NCI-H1694 treated with DMSO at 0.1 percent for 48 hours (cell line): ENCODE measurements around the gene HOXA6.

ENCODE experiments used
- DNase-seq: peaks from one replicate; lab custom pipeline; 2025; lab: John Stamatoyannopoulos, UW

The HOXA6 gene

DNA sequence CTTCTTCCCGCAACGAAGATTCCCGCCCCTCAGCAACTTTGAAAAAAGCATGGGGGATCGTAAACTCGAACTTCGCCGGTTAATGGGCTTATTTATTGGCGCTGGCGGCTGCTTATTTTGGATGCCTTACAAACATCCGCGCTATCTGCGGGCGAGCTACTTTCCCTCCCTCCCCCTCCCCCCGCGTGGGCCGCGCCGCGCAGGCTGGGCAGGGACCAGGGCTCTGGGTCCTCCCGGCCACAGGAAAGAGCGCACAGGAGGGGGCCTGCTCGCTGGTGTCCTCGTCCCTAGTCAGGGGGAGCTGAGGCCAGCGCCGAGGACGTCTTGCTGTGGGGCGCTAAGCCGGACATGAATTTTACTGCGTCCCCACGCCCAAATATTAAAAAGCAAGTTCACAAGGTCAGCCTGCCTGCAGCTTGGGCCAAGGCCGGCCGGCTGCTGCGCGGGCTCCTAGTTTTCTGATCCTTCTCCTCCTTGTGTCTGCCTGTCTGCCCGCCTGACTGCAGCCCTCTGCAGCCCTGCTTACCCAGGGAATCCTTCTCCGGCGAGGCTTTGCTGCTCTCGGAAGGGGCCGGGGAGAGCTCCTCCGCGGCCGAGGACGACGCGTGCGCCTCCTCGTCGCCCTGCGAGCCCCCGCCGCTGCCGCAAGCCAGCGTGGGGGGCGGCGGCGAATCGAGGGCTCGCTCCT lies 25.4 kb upstream of the HOXA6 start:
- no peak for DNase-seq

- no peak for DNase-seq
These were observed 24.8 kb upstream of the HOXA6 start for GRCh38 chr7:27172315-27172774.

GRCh38 chr7:27171637-27172314 lies 24.2 kb upstream of the HOXA6 start:
- no peak for DNase-seq

DNA sequence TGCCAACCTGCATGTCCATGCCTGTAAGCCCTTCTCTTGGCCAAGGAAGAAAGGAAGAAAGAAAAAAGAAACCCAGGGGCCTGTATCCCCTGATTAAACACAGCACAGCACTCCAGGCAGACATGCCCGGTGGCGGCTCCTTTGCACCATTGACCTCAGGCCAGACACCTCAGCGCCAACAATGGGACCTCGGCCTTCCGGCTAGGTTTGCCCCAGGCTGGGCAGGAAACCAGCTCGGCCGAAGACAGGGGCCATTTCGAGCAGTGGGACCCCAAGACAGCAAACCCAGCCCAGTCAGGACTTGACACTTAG lies 23.7 kb upstream of the HOXA6 start:
- no peak for DNase-seq

DNA sequence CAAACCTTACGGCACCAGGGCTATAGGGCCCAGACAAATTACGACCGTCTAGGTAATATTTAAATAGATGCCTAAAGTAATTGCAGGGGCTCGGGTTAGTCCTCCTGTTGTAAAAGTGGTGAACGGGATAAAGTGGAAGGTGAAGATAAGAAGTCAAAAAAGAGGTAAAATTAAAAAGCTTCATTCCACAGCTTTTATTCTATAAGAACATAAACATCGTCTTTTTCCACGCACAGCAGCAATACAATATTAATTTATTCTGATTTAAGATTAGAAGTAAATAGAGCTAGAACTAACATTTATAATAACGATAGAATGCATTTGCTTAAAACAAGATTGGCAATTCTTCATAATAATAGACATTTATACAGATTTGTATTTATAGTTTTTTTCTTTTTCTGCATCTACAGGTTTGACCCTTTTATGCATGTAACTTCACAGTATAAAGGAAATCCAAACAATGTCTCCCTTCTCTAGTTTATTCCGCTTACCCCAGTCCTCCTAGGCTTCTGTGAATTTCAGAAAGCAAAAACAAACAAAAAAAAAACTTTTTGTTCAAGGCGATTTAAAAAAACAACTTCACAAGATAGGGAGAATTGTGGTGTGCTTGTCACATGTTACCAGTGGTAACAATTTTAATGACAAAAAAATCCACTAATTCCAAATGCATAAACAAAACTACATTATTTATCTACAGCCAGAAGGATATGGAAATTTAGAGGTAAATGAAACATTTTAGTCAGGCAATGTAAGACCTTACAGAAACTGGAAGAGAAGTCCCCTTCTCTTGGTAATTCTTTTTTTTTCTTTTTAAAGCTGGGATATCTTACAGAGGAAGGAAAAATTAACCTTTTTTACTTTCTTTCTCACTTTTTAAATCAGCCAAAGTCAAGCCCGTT lies 23.1 kb upstream of the HOXA6 start:
- no peak for DNase-seq

DNA sequence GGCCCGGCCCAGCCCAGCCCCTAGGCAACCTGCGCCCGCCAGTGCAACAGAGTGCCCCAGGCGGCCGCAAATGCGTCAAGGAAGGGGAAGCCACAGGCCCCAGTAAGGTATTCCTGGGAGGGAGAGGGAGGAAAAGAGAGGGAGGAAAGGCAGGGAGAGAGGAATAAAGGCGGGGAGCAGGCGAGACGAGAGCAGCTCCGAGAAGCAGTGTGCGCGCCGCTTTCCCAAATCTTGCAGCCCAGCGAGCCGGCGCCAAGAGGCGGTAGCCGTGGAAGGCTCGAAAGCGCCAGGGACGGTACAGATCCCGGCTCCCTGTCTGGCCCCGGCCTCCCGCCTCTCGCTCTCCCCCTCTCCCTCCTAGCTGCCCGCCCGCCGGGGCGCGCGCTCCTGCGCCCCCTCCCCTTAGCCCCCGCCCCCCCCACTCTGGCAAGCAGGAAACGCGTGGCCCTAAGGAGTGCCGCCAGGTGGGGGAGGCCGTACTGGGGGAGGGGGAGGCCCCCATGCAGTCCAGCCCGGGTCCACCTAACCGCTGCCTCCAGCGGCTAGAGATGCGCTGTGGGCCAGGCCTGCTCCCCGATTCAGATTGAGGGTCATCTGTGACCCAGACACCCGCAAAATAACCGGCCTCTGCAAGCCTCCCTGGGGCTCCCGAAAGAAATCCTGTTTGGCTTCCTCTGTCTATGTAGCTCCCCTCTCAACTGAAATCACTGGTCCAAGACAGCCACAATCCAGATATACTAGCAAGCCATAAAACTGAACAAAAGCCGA lies 22.3 kb upstream of the HOXA6 start:
- DNase-seq: peak; percentile 51

GRCh38 chr7:27168265-27168947 lies 20.8 kb upstream of the HOXA6 start:
- peak; percentile 82 for DNase-seq

- no peak for DNase-seq
These were observed 20.3 kb upstream of the HOXA6 start for GRCh38 chr7:27167916-27168264.

DNA sequence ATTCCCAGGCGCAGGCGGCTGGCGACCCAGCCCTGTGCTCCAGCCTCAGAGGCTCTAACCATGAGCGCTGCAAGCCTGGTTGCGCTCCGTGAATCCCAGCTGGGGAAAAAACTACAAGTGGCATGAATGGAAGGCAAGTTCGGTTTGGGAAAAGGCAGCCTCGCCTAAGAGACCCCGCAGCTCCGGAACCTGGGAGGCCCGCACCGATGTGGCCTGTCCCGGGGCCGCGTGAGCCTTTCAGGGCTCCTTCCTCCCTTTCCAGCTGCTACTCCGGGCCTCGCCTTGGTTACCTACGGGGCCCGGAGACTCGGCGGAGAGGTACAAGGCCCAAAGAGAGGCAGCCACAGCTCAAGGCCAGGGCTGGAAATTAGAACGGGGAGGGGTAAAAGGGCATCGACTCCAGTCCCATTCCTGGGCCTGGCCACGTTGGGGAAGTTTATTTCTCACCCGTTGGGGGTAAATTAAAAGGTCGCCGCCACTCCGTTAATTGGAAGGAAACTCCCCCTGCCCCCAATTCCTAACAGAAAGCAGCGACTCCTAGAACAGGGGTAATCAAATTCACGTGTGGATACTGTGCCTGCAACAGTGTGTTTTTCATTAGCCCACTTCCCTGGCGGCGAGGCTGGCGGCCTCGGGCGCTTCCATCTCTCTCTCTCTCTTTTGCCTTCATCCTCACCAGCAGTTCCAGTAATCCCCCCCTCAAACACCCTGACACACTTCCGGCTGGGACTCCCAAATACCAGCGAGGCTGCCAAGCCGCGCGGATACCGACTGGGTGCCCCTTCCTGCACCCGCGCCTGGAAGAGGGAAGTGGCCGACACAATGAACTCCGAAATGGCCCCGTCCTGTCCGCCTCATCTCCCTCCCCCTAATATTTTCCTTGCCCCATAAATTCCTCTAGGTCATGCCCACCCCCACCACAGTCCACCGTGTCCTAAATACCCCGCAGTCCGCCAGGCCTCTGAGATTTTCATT lies 19.2 kb upstream of the HOXA6 start:
- DNase-seq: peak; percentile 52

GRCh38 chr7:27165996-27166530 lies 18.5 kb upstream of the HOXA6 start:
- DNase-seq: no peak

DNA sequence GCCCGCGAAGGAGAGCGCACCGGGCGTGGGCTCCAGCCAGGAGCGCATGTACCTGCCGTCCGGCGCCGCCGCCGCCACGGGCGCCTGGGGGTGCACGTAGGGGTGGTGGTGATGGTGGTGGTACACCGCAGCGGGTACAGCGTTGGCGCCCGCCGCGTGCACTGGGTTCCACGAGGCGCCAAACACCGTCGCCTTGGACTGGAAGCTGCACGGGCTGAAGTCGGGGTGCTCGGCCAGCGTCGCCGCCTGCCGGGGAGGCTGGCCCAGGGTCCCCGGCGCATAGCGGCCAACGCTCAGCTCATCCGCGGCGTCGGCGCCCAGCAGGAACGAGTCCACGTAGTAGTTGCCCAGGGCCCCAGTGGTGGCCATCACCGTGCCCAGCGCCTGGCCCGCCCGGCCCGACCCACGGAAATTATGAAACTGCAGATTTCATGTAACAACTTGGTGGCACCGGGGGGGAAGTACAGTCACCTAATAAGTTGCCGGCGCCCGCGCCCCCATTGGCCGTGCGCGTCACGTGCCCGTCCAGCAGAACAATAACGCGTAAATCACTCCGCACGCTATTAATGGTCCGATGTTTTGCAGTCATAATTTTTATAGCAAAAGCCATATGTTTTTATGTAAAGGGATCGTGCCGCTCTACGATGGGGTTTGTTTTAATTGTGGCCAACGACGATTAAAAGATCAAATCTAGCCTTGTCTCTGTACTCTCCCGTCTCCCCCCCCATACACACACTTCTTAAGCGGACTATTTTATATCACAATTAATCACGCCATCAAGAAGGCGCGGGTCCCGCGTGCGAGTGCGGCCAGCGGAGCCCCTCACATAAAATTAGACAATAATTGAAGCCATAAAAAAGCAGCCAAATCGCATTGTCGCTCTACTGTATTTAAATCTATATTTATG lies 17.8 kb upstream of the HOXA6 start, which contains the start of gene HOXA9:
Gene HOXA9 (minus strand): TSS at position 449 of the 907 bp plus-strand sequence. CDS start 80 bp downstream, at position 369.
- no peak for DNase-seq

DNA sequence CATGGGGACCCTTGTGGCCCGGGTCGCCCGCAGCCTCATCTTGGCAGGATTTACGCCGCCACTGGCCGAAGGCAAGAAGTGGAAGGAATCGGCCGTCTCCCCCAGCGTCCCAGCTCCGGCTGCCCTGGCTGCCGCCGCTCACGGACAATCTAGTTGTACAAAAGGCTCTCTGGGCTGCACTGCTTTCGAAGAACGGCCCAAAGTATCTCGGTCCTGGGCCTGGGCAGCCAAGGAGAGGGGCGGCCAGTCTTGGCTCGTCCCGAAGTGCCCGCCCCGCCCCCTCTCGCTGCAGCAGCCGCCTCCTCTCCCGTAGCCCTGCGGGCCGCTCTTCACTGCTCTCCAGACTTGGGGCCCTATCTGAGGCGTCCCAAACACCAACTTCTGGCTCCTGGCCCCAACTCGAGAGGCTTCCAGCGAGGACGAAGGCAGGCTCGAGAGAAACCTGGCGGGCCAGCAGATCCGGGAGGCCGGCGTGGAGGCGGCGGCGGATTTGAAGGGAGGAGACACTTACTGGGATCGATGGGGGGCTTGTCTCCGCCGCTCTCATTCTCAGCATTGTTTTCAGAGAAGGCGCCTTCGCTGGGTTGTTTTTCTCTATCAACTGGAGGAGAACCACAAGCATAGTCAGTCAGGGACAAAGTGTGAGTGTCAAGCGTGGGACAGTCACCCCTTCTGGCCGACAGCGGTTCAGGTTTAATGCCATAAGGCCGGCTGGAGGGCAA lies 17.0 kb upstream of the HOXA6 start:
- no peak for DNase-seq

DNA sequence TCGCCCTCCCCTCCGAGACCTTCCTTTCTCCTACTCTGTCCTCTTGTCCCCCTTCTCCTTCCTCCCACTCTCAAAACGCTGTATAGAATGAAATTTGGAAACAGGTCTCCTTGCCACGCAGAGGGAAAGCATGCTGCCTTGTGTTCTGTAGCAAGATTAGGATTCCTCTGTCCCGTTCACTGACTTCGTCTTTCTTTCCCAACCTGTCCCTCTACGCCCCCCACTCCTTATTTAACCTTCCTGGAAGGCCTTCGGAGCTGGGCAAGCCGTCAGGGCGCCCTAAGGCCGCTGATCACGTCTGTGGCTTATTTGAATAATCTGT lies 16.4 kb upstream of the HOXA6 start:
- DNase-seq: no peak

GRCh38 chr7:27163288-27164044 lies 15.9 kb upstream of the HOXA6 start:
- DNase-seq: no peak

- DNase-seq: no peak
These were observed 15.2 kb upstream of the HOXA6 start for GRCh38 chr7:27162561-27163287.

- DNase-seq: no peak
These were observed 14.4 kb upstream of the HOXA6 start for GRCh38 chr7:27161721-27162560.
